Panc1 (cell line): ENCODE data around the gene MRPL55.

Source experiments
- POLR2AphosphoS5 ChIP-seq: IDR thresholded peaks from 2 replicates; pipeline ENCODE4 v1.6.1; 2012; ENCODE audit warnings: mild to moderate bottlenecking, low read depth, low read length, moderate library complexity
- TCF7L2 ChIP-seq: IDR thresholded peaks from 2 replicates; pipeline ENCODE4 v1.6.1; 2011; ENCODE audit warnings: mild to moderate bottlenecking, low read depth, low read length, inconsistent platforms
- TF ChIP-seq, protein P1 (sequence below): fragments of 450-650 bp; IDR thresholded peaks from 2 replicates; pipeline ENCODE4 v1.5.1; 2017; ENCODE audit warnings: mild to moderate bottlenecking
- TF ChIP-seq, protein P2 (sequence below), 2 experiments: IDR thresholded peaks; 2 replicates each; pipeline ENCODE4 v1.6.1; 2011 to 2012; ENCODE audit warnings: low read depth in 2 of 2, control low read depth in 1 of 2, low read length in 1 of 2, mild to moderate bottlenecking in 1 of 2, moderate library complexity in 1 of 2; ENCODE audit not compliant: insufficient read depth in 1 of 2

DNA sequence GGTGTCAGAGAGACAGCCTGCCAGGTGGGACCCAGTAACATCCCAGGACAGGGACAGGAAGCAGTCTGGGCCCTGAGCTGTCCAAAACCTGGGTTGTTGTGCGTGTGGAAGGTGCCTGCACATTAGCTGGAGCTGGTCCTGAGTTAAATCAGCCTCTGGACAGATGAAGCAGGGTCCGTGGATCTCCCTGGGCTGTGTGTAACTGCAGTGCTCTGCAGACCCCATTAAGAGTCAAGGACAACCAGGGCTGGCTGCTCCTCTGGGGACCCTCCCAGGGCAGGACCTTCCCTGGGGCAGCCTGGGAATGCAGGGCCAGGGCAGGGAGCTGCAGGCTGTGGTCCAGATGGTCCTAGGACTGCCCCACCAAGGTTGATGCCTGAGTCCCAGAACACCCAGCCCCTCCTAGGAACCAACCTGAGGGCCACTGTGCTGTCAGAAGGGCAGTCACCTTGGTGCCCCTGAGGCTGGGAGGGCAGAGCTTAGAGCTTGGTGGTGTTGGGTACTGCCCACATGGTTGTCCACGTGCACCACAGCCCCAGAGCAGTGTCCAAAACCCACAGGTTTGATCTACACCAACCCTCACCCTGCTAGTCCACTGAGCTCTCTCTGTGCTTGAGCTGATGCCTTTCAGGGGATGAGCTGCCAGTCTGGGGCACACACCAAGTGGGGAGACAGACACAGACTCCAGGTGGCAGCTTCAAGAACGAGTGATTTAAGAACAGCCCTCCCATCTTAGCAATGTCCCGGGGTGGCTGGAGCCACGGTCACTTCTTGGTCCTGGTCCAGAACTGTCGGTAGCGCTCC lies 2.9 kb downstream of the MRPL55 start:
- TF ChIP-seq, protein P1, sequence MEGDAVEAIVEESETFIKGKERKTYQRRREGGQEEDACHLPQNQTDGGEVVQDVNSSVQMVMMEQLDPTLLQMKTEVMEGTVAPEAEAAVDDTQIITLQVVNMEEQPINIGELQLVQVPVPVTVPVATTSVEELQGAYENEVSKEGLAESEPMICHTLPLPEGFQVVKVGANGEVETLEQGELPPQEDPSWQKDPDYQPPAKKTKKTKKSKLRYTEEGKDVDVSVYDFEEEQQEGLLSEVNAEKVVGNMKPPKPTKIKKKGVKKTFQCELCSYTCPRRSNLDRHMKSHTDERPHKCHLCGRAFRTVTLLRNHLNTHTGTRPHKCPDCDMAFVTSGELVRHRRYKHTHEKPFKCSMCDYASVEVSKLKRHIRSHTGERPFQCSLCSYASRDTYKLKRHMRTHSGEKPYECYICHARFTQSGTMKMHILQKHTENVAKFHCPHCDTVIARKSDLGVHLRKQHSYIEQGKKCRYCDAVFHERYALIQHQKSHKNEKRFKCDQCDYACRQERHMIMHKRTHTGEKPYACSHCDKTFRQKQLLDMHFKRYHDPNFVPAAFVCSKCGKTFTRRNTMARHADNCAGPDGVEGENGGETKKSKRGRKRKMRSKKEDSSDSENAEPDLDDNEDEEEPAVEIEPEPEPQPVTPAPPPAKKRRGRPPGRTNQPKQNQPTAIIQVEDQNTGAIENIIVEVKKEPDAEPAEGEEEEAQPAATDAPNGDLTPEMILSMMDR: no peak
- TF ChIP-seq POLR2AphosphoS5: no peak
- TF ChIP-seq, protein P2, sequence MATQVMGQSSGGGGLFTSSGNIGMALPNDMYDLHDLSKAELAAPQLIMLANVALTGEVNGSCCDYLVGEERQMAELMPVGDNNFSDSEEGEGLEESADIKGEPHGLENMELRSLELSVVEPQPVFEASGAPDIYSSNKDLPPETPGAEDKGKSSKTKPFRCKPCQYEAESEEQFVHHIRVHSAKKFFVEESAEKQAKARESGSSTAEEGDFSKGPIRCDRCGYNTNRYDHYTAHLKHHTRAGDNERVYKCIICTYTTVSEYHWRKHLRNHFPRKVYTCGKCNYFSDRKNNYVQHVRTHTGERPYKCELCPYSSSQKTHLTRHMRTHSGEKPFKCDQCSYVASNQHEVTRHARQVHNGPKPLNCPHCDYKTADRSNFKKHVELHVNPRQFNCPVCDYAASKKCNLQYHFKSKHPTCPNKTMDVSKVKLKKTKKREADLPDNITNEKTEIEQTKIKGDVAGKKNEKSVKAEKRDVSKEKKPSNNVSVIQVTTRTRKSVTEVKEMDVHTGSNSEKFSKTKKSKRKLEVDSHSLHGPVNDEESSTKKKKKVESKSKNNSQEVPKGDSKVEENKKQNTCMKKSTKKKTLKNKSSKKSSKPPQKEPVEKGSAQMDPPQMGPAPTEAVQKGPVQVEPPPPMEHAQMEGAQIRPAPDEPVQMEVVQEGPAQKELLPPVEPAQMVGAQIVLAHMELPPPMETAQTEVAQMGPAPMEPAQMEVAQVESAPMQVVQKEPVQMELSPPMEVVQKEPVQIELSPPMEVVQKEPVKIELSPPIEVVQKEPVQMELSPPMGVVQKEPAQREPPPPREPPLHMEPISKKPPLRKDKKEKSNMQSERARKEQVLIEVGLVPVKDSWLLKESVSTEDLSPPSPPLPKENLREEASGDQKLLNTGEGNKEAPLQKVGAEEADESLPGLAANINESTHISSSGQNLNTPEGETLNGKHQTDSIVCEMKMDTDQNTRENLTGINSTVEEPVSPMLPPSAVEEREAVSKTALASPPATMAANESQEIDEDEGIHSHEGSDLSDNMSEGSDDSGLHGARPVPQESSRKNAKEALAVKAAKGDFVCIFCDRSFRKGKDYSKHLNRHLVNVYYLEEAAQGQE (IDR thresholded peaks at IDR 0.05; ENCODE audit: insufficient read depth in 1 of 2, low read depth in 2 of 2, low read length in 1 of 2): no peak
- TF ChIP-seq TCF7L2: no peak
